ENCODE results near the gene SP1.
"Not testable (repeated sequence)": the region's sequence is repeated elsewhere in the genome, so short reads cannot be mapped to it uniquely, and the experiment has no call there.

Gene SP1

DNA sequence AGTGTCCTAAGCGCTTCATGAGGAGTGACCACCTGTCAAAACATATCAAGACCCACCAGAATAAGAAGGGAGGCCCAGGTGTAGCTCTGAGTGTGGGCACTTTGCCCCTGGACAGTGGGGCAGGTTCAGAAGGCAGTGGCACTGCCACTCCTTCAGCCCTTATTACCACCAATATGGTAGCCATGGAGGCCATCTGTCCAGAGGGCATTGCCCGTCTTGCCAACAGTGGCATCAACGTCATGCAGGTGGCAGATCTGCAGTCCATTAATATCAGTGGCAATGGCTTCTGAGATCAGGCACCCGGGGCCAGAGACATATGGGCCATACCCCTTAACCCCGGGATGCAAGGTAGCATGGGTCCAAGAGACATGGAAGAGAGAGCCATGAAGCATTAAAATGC lies 31.0 kb downstream of the SP1 start:
- DNase-seq (ENCODE audit: low read depth in 1 of 2, low spot score in 1 of 2) = no peak

DNA sequence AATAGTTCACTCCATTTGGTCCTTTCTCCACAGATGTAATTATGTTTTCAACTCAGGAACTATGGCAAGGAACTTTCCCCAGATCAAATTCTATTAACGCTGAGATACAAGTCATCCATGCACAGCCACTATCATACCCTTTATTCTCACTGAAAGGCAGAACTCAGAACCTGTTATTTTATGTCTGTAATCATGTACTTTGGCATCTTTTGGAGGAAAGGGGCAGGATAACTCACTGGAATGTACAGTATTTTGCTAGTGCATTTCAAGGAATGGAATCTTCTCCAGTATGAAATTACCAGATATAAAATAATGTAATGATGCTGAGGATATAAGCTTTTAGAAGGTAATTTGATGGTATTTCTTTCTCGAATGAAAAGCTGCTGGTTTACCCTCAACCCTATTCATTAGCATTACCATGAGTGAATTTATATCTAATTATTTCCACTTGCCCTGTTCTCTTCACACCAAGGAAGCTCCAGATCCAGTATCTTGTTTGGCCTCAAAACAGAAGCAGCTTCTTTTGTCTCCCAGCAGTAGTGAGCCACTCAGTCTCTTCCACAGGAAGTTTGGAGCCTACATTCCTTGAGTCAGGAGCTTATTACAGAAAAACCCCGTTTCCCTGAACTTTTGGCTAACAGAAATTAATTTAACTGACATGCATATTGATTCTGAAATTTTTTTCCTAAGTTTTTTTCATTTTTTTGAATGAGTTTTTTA lies 33.7 kb downstream of the SP1 start:
- no peak for DNase-seq (ENCODE audit: low read depth in 1 of 2, low spot score in 1 of 2)

DNA sequence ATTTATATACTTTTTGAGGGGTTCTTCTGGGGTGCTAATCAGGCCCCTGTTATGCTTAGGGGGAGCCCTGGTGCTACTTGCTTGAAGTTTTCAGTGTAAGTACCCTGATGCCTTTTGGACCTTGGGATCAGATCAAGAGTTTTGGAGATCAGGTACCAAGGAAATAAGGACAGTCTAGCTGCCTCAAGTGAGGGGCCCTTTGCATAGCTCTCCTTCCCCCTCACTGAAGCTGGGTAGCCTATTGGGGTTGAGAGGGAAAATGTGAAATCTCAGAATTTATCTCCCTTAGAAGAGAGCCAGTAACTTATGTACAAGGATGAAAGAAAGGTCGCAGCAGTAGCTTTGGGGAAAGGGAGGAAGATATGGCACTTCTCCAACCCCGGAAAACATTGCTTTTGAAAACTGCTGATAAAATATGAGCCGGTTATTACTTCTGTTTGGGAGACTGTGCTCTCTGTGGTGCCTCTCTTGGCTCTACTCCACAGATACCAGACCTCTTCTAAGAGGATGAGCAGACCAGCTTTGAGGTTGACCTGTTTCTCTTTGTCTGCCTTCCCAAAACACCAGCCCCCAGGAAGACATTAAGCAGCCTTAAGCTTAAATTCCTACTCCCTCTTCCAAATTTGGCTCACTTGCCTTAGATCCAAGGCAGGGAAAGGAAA lies 34.9 kb downstream of the SP1 start:
- no peak for DNase-seq (ENCODE audit: low read depth in 1 of 2, low spot score in 1 of 2)

DNA sequence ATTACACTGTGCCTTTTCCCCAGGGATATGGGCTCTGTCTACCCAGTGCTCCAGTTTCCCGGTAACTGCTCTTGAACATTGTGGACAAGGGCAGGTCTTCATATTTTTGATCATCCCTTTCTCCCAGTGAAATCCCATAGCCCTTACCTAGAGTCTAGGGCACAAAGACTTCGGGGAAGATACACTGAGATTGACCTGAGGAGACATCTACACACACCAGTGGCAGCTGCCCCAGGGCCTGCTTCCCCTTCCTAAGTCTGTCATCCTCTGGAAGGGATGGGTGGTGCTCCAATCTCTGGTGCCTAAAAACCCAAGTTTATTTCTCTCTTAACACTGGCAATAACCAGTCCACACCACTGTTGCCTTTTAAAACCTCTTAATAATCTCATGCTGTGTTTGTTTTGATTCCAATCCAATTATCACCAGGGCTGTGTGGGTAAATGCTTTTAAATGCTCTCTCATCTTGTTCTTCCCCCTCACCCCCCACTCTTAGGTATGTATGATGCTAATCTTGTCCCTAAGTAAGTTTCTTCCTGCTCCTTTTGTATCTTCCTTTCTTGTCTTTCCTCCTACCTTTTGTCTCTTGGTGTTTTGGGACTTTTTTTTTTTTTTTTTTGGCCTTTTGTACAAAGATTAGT lies 35.9 kb downstream of the SP1 start:
- not testable (repeated sequence) for DNase-seq (ENCODE audit: low read depth in 1 of 2, low spot score in 1 of 2)

DNA sequence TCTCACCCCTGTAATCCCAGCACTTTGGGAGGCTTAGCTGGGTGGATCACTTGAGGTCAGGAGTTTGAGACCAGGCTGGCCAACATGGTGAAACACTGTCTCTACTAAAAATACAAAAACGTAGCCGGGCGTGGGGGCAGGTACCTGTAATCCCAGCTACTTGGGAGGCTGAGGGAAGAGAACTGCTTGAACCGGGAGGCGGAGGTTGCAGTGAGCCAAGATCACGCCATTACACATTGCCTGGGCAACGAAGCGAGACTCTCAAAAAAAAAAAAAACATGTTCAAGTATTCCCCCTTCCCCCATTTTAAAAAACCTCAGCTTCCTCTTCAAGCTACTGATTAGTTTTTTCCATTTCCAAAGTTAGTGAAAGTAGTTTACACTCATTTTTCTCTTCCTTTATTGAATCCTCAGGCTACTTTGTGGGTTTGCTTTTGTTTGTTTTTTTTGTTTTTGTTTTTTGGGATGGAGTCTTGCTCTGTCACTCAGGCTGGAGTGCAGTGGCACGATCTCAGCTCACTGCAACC lies 37.4 kb downstream of the SP1 start:
- not testable (repeated sequence) for DNase-seq (ENCODE audit: low read depth in 1 of 2, low spot score in 1 of 2)

DNA sequence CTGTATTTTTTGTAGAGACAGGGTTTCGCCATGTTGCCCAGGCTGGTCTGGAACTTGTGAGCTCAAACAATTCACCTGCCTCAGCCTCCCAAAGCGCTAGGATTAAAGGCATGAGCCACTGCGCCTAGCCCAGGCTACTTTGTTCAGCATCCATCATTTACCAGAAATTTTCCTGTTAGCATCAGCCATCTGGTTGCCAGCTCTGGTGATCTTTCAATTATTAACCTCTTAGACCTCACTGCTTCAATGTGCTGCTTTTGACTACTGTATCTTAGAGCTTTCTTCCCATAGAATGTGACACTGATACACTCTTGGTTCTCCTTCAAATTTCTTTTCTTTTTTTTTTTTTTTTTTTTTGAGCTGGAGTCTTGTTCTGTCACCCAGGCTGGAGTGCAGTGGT lies 38.2 kb downstream of the SP1 start:
- no peak for DNase-seq (ENCODE audit: low read depth in 1 of 2, low spot score in 1 of 2)

DNA sequence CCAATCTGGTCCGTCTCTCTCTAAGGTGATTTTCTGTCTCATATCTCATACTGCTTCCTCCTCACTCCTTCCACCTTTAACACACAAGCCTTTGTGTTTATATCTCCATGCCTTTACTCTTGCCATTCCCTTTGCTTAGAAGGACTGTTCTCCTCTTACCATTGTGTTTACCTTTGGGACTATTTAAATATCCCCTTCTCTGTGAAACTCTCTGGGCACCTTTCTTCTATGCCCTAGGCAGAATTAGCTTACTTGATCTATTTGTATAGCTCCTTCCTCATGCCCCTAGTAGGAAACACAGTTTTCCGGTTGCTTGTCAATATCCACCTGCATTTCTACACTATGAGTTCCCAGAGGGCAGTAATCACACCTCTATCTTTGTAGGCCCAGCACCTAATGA lies 39.8 kb downstream of the SP1 start:
- no peak for DNase-seq (ENCODE audit: low read depth in 1 of 2, low spot score in 1 of 2)

DNA sequence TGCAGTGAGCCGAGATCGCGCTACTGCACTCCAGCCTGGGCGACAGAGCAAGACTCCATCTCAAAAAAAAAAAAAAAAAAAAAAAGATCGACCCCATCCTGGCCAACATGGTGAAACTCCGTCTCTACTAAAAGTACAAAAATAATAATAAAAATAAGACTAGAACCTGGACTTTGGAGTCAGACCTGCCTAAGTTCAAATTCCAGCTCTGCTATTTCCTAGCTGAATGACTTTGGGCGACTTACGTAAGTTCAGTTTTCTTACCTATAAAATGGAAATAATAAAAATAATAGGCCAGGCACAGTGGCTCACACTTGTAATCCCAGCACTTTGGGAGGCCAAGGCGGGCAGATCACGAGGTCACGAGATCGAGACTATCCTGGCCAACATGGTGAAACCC lies 42.3 kb downstream of the SP1 start:
- not testable (repeated sequence) for DNase-seq (ENCODE audit: low read depth in 1 of 2, low spot score in 1 of 2)

DNA sequence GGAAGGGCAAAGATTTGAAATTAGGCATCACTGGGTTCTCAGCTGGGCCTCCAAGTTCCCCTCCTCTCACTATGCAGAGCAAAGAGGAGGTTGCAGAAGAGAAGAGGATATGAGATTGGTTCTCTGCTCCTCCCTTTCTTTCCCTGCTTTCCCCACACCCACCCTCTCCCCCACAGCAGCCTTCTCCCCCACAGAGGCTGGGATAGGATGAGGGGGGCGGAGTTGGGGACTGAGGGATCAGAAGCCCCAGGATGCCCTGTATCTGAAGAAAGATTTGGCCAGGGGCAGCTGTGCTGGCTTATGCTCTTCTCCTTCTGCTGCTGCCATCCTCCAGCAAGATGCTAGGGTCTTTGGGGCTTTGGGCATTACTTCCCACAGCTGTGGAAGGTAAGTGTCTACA lies 43.6 kb downstream of the SP1 start, which contains the start of gene AMHR2:
Gene AMHR2 (plus strand): TSS at position 259 of the 400 bp plus-strand sequence. CDS start 80 bp downstream, at position 339.
- DNase-seq (ENCODE audit: low read depth in 1 of 2, low spot score in 1 of 2) = no peak

DNA sequence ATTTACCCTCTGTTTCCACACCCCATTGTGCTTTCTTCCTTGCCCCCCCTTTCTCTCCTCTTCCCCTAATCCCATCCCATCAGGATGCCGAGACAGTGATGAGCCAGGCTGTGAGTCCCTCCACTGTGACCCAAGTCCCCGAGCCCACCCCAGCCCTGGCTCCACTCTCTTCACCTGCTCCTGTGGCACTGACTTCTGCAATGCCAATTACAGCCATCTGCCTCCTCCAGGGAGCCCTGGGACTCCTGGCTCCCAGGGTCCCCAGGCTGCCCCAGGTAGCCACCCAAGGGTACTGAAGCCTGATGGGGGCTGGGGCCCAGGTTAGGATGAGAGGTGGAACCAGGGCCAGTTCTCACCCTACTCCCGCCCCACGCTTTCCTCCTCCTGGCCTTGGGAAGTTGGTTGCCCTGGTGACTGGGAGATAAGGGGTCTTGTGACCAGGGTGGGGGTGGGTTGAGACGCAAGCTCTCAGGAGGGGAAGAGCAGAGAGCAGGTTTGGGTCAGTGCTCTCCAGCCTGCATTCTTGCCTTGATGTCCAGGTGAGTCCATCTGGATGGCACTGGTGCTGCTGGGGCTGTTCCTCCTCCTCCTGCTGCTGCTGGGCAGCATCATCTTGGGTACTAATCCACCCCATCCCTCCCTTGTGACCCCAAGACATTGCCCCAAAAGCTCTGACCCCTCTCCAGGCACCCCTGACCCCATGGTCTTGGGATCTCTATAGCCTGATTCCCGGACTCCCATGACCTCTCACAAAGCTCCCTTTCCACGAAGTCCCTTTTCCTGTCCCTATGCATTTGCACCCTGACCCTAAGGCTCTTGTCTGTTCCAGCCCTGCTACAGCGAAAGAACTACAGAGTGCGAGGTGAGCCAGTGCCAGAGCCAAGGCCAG lies 44.9 kb downstream of the SP1 start:
- DNase-seq (ENCODE audit: low read depth in 1 of 2, low spot score in 1 of 2) = no peak

DNA sequence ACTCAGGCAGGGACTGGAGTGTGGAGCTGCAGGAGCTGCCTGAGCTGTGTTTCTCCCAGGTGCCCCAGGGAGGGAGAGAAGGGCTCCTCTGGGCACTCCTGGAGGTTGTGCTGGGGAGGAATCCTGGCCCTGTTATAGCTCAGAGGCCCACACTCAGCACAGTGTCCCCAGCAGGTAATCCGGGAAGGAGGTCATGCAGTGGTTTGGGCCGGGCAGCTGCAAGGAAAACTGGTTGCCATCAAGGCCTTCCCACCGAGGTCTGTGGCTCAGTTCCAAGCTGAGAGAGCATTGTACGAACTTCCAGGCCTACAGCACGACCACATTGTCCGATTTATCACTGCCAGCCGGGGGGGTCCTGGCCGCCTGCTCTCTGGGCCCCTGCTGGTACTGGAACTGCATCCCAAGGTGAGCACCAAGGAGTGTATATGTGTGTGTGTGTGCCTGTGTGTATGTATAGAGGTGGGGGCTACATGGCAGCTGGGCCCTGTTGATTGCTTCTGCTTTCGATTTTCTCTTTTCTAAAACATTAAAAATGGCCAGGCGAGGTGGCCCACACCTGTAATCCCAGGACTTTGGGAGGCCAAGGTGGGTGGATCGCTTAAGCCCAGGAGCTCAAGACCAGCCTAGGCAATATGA lies 45.7 kb downstream of the SP1 start:
- DNase-seq (ENCODE audit: low read depth in 1 of 2, low spot score in 1 of 2) = no peak

DNA sequence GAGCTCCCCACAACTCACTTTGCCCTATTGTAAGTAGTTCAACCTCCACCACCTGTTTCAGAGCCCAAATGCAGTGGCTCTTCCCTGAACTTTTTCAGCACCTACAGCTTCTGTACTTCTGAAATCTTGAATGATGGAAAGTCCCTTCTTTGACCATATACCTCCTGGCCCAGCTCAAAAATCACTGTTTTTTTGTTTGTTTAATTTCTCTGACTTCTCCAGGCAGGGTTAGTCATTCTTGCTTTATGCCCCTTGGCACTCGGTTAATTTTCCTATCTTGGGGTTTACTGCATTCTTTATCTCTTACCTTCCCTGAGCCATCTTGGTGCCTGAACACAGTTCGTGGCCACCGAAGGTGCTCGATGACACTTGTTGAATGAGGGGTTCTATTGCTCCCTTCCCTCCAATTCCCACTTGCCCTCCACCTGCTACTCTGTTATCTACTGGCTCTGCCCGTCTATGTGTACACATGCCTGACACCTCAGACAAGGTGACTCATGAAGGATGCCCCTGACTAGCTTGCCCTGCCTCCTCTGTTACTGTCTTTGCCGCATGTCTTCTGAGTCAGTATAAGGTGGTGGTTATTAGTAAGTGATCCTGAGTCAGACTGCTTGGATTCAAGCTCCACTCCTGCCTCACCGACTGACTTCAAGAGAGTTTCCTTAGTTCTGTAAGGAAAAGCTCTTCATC lies 48.1 kb downstream of the SP1 start:
- DNase-seq (ENCODE audit: low read depth in 1 of 2, low spot score in 1 of 2) = no peak

DNA sequence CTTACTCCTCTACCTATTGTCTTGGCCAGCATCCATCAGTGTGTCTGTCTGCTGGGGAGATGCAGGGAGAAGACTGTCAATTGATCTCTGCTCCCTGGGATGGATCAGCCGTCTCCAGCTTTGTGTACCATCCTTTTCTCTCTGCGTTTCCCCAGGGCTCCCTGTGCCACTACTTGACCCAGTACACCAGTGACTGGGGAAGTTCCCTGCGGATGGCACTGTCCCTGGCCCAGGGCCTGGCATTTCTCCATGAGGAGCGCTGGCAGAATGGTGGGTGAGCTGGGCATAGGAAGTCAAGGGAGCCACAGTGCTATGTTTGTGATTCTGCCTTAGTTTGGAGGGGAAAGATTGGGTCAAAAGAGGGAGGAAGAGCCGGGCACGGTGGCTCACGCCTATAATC lies 48.8 kb downstream of the SP1 start:
- no peak for DNase-seq (ENCODE audit: low read depth in 1 of 2, low spot score in 1 of 2)

DNA sequence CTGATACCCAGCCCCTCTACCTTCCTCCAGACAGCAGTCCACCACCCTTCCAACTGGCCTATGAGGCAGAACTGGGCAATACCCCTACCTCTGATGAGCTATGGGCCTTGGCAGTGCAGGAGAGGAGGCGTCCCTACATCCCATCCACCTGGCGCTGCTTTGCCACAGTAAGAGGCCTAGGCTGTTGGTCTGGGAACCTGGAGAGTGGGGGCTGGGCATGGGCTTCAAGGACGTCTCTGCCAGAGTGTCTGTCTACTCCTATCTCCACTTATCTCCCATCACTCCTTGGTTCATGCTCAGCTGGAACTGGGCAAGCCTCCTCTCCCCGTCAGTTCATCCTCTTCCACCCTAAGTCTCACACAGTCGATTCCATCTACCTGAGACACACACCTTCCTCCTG lies 50.1 kb downstream of the SP1 start:
- no peak for DNase-seq (ENCODE audit: low read depth in 1 of 2, low spot score in 1 of 2)

DNA sequence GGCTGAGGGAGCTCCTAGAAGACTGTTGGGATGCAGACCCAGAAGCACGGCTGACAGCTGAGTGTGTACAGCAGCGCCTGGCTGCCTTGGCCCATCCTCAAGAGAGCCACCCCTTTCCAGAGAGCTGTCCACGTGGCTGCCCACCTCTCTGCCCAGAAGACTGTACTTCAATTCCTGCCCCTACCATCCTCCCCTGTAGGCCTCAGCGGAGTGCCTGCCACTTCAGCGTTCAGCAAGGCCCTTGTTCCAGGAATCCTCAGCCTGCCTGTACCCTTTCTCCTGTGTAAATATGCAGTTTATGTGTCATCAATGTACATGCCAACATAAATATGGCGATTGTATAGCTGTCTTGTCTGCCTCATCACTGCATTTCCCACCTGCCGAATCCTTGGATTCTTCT lies 51.2 kb downstream of the SP1 start:
- DNase-seq (ENCODE audit: low read depth in 1 of 2, low spot score in 1 of 2) = no peak

DNA sequence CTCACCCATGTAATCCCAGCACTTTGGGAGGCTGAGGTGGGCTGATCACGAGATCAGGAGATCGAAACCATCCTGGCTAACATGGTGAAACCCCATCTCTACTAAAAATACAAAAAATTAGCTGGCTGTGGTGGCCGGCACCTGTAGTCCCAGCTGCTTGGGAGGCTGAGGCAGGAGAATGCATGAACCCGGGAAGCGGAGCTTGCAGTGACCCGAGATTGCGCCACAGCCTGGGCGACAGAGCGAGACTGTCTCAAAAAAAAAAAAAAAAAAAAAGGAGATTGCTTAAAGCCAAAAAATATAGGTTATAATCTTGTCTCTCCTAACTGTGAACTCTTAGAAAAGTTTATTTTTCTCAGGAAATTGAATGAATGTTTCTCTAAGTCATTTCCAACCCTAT lies 55.4 kb downstream of the SP1 start:
- not testable (repeated sequence) for DNase-seq (ENCODE audit: low read depth in 1 of 2, low spot score in 1 of 2)

DNA sequence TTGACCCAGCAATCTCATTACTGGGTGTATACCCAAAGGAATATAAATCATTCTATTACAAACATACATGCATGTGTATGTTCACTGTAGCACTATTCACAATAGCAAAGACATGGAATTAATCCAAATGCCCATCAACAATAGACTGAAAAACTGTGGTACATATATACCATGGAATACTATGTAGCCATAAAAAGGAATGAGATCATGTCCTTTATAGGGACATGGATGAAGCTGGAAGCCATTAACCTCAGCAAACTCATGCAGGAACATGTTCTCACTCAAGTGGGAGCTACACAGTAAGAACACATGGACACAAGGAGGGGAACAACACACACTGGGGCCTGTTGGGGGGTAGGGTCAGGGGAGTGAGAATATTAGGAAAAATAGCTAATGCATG lies 59.6 kb downstream of the SP1 start:
- not testable (repeated sequence) for DNase-seq (ENCODE audit: low read depth in 1 of 2, low spot score in 1 of 2)

DNA sequence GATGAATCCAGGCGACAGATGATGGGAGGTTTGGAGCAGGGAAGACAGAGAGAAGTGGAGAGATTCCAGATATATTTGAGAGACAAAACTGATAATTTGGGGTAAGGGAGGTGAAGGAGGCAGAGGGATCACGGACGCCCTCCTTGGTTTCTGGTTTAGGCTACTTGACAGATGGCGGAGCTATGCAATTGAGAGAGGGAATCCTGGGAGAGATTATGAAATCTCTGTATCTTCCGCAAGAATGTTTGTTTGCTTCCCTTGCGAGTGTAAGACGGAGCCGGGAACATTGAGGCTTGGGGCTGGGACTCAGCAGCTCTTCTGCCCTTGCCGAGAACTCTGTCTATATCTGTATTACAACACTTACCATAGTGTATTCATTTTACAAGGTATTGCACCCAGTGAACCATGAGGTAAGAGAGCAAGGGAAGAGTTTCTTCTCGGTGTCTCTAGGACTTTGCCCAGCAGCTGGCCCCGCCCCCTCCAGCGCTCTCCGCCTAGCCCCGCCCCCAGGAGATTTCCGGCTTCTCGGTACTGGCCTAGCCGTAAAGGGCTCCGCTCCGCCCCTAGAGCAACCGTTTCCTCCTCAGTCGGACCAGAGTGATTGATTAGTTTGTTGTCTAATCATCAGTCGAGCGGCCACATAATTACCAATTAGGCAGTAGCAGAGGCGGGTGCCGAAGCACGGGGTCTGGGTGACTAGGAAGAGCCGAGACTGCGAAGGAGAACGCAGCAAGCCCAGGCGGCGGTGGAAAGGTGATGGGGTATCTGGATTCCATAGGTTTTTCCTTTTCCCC lies 61.3 kb downstream of the SP1 start, which contains the start of gene PRR13:
Gene PRR13 (plus strand): TSS at position 695 of the 794 bp plus-strand sequence. CDS start 981 bp downstream, outside the sequence.
- peak; percentile 94 to 97 for DNase-seq (ENCODE audit: low read depth in 1 of 2, low spot score in 1 of 2)

DNA sequence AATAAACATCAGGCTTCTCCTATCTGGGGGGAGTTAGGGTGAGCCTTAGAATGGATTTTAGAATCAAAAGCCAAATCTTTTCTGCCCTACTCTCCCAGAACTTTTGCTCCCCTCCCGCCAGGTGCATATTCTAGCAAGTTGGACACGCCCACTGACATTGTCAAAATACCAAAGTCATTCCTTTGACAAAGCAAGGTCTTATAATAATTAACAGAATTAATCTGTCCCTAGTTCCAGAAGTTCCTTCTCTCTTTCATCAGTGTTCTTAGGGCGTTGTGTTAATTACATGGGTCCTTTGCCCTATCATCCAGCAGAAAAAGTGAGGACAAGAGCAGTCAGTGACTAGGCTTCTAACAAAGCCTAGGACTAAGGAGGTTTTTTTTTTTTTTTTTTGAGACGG lies 64.0 kb downstream of the SP1 start:
- DNase-seq (ENCODE audit: low read depth in 1 of 2, low spot score in 1 of 2) = no peak
